Left cardiac atrium (tissue), 4 donors: Measurements from ENCODE around the gene TNRC6A. TPM values are rescaled to one million over a fixed set of nuclear protein-coding genes. Genes with fewer than 3 reads are reported as not detected.
A peak's percentile ranks its signal among the peaks of the same experiment; 100 is the strongest.
"Not testable (repeated sequence)": the region's sequence is repeated elsewhere in the genome, so short reads cannot be mapped to it uniquely, and the experiment has no call there.

Experiments used
- ATAC-seq, 2 donors: fragments of 200-7000 bp; cut with Tn5 transposase; one replicate each; pipeline ENCODE4 v1.9.1; 2020; ENCODE audit warnings: mild to moderate bottlenecking in 2 of 2, moderate library complexity in 2 of 2
- DNase-seq: peaks from one replicate; pipeline ENCODE4 v3.0.0-alpha.2; 2020
- intact Hi-C, 2 donors: fragments of 100-400 bp; cut with DNase I; formaldehyde crosslinking; loops; one replicate each; pipeline versions ENCODE4 v1.14.1 to v1.15.1; 2022 to 2023
- total RNA-seq, 2 donors: library from RNA; stranded (reverse); fragmentation: NEBNext Ultra II Directional; extraction: Animal tissue kit (Norgen Biotek cat#: 25700); gene quantifications; one replicate each; pipeline ENCODE4 v1.2.1, GENCODE V29; 2021
- donor health status: DM: no; HTN: yes; CAD: no.
- donor health status: DM: no; HTN: yes; CAD: no; lungs with severe emphysema.
- donor health status: DM: yes; HTN: yes; CAD: no.
- donor health status: Dilated cardiomyopathy.

Gene TNRC6A
- total RNA-seq, 2 donors from 2014 or later, result 31.5 to 31.9 TPM

DNA sequence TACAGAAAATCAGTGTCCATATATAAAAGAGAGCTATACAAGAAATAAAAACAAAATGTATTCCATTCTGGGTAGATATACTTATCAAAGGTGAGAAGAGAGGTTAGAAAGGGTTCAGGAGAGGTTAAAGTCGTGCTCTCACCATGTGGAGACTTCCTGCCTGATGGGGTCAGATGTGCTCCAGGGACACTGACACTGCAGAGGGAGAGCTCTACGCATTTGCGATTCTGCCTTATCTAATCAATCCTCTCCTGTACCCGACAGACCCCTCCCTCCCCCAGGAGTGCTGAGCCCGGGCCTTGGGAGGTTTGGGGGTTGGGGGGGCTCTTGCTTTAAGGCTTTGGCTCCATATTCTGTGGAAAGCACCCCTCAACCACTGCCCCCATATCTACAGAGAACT, 99.7 kb downstream of the TNRC6A start:
- ATAC-seq (no peak), DNase-seq (no peak)
- intact Hi-C loops, result loop anchor here in 1 of 2 donors (10.0 kb wide), 1 partner anchor 116 kb away; no protein-coding TSS in a partner anchor

DNA sequence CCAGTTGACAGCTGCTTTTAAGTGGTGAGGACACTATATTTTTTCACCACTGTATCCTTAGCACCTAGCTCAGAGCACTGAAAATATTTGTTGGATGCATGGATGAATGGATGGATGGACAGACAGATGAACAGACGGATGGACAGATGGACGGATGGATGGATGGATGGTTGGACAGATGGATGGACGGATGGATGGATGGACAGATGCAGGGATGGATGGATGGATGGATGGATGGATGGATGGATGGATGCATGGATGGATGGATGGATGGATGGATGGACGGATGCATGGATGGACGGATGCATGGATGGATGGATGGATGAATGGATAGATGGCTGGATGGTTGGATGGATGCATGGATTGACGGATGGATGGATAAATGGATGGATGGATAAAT, 103.9 kb downstream of the TNRC6A start:
- DNase-seq (no peak), ATAC-seq (no peak)
- intact Hi-C loops, result no loop called here

GRCh38 chr16:24834459-24835335, 105.2 kb downstream of the TNRC6A start:
- no peak for DNase-seq
- peak; percentile 43 to 67 for ATAC-seq
- intact Hi-C loops, result no loop called here

DNA sequence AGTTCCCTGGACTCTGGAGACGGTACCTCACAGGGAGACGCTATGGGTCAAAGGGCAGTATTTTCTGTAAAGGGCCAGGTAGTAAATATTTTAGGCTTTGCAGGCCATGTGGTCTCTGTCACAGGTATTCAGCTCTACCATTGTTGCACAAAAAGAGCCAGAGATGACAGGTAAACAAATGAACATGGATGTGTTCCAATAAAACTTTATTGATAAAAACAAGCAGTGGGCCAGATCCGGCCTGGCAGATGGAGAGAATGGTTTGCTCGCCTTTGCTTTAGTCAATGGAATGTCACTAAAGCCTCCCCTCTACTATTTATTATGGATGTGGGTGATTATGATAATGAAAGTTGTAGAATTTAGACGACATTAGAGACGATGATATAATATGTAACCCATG, 107.4 kb downstream of the TNRC6A start:
- ATAC-seq (no peak), DNase-seq (no peak)
- intact Hi-C loops, result no loop called here

- no peak for ATAC-seq
- intact Hi-C loops, result no loop called here
- no peak for DNase-seq
These were observed 108.5 kb downstream of the TNRC6A start for GRCh38 chr16:24837969-24838368.

DNA sequence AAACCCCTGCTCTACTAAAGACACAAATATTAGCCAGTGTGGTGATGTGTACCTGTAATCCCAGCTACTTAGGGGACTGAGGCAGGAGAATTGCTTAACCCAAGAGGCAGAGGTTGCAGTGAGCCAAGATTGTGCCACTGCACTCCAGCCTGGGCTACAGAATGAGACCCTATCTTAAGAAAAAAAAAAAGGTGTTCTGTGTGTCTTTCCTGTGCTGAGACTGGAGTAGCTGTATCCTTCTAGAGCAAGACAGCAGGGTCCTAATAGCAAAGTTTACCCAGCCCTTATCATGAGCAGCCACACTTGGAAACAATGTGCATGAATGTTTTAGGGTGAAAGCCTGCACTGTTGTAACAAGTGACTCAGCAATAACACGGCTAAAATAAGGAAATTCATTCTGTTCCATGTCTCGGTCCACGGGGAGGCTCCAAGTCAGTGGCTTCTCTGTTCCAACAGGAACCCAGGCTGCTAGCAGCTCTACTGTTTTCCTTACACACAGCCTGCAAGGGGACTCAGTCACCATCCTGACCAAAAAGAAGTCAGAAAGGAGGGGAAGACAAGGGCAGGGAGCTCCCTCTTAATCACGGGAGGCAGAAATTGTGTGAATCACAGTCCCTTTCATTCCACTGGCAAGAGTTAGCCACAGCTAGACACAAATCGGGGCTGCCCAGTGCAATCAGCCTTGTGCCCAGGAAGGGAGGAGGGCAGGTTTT, 109.3 kb downstream of the TNRC6A start:
- intact Hi-C loops, result no loop called here
- peak; percentile 53 for DNase-seq
- peak; percentile 78 to 86 for ATAC-seq

- no peak for DNase-seq
- ATAC-seq, result no peak
- intact Hi-C loops, result no loop called here
These were observed 110.0 kb downstream of the TNRC6A start for GRCh38 chr16:24839347-24839972.

GRCh38 chr16:24841291-24841690, 111.8 kb downstream of the TNRC6A start:
- intact Hi-C loops, result no loop called here
- ATAC-seq, result no peak
- no peak for DNase-seq

GRCh38 chr16:24844101-24845030, 114.9 kb downstream of the TNRC6A start:
- intact Hi-C loops, result no loop called here
- DNase-seq (no peak), ATAC-seq (peak in 1 of 2 donors; percentile 15)

GRCh38 chr16:24845031-24845365, 115.5 kb downstream of the TNRC6A start:
- DNase-seq, intact Hi-C loops, ATAC-seq: not testable (repeated sequence)

GRCh38 chr16:24845726-24846547, 116.5 kb downstream of the TNRC6A start, which contains the start of gene SLC5A11:
SLC5A11 (plus strand) TSS chr16:24845963; CDS start chr16:24858644, 12,681 bp downstream.
- intact Hi-C loops, result no loop called here
- ATAC-seq, result no peak
- no peak for DNase-seq

DNA sequence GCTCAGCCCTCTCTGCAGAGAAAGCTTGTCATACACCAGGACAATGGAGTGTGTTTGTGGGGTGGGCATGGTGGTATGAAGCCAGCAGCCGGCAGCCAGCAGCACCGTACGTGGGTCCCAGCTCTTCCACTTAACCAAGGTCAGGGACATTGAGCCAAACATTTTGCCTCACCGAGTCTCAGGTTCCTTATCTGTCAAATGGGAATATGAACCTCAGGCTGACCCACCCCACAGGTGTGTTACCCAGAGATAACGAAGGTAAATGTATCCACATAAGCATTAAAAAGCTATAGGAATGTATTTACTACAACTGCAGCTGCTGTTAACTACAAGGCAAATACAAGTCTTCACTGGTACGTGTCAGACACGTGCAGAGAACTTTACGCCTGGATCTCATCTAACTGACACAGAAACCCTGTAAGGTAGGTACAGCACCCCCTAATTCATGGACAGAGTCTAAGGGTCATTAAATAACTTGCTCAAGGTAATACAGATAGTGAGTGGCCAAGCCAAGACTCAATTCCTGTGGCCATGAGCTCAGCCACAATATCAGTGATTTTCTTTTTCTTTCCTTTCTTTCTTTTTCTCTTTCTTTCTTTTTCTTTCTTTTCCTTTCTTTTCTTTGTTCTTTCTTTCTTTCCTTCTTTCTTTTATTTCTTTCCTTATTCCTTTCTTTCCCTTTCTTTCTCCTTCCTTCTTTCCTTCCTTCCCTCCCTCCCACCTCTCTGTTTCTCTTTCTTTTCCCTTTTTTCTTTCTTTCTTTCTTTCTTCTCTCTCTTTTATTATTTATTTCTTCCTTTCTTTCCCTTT, 117.3 kb downstream of the TNRC6A start:
- DNase-seq (no peak), ATAC-seq (no peak)
- intact Hi-C loops, result no loop called here

- no peak for ATAC-seq
- intact Hi-C loops, result no loop called here
- no peak for DNase-seq
These were observed 117.9 kb downstream of the TNRC6A start for GRCh38 chr16:24847358-24847664.

DNA sequence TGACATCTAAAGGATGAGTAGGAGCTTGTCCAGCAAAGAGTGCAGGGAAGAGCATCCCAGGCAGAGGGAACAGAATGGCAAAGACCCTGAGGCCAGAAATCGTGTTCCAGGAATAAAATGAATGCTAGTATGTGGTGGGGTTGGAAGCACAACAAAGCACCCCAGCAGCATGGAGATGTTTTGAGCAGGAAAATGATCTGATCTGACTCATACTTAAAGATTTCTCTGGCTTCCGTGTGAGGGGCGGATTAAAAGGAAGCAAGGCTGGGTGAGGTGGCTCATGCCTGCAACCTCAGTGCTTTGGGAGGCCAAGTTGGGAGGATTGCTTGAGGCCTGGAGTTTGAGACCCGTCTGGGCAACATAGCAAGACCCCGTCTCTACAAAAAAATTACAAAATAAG, 118.6 kb downstream of the TNRC6A start:
- no peak for DNase-seq
- intact Hi-C loops, result no loop called here

GRCh38 chr16:24849641-24850040, 120.2 kb downstream of the TNRC6A start:
- no peak for ATAC-seq
- no peak for DNase-seq
- intact Hi-C loops, result no loop called here

More for the DNA sequence above, 118.6 kb downstream of the TNRC6A start:
- ATAC-seq, result no peak

DNA sequence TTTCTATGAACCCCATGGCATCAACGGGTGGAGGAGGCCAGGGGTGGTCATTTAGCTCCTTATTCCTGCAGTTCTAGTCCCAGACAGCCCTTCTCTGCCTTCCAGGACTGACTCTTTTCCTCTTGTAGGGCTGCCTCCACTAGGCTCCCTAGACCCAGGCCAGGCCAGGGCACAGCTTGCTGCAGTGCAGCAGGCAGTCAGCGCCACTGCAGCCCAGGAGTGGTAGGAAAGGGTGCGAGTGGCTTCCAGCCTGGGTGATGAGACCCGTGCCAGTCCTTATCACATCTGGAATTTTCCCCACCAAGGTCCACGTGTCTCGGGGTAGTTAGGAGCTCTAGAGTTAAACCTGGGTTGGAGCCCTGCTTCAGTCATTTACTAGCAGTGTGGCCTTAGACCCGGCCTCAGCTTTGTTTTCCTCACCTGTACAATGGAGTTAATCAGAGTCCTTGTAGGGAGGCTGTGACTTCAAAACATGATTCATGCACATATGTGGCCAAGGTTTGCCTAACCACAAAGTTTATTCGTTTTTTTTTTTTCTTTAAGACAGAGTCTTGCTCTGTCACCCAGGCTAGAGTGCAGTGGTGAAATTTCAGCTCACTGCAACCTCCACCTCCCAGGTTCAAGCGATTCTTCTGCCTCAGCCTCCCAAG, 121.0 kb downstream of the TNRC6A start:
- DNase-seq (no peak), ATAC-seq (no peak)
- intact Hi-C loops, result no loop called here

GRCh38 chr16:24851700-24852099, 122.2 kb downstream of the TNRC6A start:
- peak in 1 of 2 donors; percentile 25 for ATAC-seq
- DNase-seq, result no peak
- intact Hi-C loops, result no loop called here
